Spleen (tissue), 11 donors: ENCODE data around the gene PTPRA. TPM values are rescaled to one million over a fixed set of nuclear protein-coding genes. Genes with fewer than 3 reads are reported as not detected.

Experiments used
- DNase-seq: peaks from one replicate; pipeline ENCODE4 v3.0.0-alpha.2; 2020
- H3K27ac ChIP-seq, 8 donors: fragments of 200-600 bp; sonication (generic) in 7 of 8; 1 replicate in 4 of 8; 2 replicates in 4 of 8; pipeline versions ENCODE4 v1.5.0 to v1.8.0; 2016 to 2021; ENCODE audit warnings: inconsistent platforms in 4 of 8, mild to moderate bottlenecking in 4 of 8, moderate library complexity in 1 of 8
- H3K27me3 ChIP-seq, 7 donors: fragments of 200-600 bp; sonication (generic) in 6 of 7; replicated peaks in 1 of 7; 1 replicate in 4 of 7; 2 replicates in 3 of 7; pipeline versions ENCODE4 v1.5.0 to v1.8.0; 2016 to 2021; ENCODE audit warnings: inconsistent platforms in 3 of 7, mild to moderate bottlenecking in 1 of 7
- H3K36me3 ChIP-seq, 6 donors: fragments of 200-600 bp; sonication (generic) in 5 of 6; 1 replicate in 4 of 6; 2 replicates in 2 of 6; pipeline versions ENCODE4 v1.5.0 to v1.8.0; 2016 to 2021; ENCODE audit warnings: inconsistent platforms in 2 of 6
- H3K4me1 ChIP-seq, 6 donors: fragments of 200-600 bp; sonication (generic) in 5 of 6; 1 replicate in 3 of 6; 2 replicates in 3 of 6; pipeline versions ENCODE4 v1.5.0 to v1.8.0; 2016 to 2021; ENCODE audit warnings: inconsistent platforms in 3 of 6
- H3K4me3 ChIP-seq, 8 donors: fragments of 200-600 bp; sonication (generic) in 7 of 8; 1 replicate in 4 of 8; 2 replicates in 4 of 8; pipeline versions ENCODE4 v1.5.0 to v1.8.0; 2016 to 2021; ENCODE audit warnings: inconsistent platforms in 4 of 8, mild to moderate bottlenecking in 4 of 8, moderate library complexity in 2 of 8
- H3K9me3 ChIP-seq, 8 donors: fragments of 200-600 bp; sonication (generic) in 7 of 8; 1 replicate in 4 of 8; 2 replicates in 4 of 8; pipeline versions ENCODE4 v1.5.0 to v1.8.0; 2016 to 2021; ENCODE audit warnings: inconsistent platforms in 4 of 8
- POLR2A ChIP-seq, 3 donors: fragments of 450-650 bp; IDR thresholded peaks; one replicate each; pipeline ENCODE4 v1.5.1; 2017; ENCODE audit warnings: antibody characterized with exemption in 3 of 3, mild to moderate bottlenecking in 1 of 3
- POLR2AphosphoS5 ChIP-seq, 3 donors: sonication (generic); formaldehyde crosslinking; IDR thresholded peaks; one replicate each; pipeline ENCODE4 v1.5.1; 2017; ENCODE audit warnings: antibody characterized with exemption in 3 of 3
- WGBS, 5 donors: extraction: QIAGEN DNeasy Blood & Tissue Kit in 3 of 5; methylation state at CpG; one replicate each; pipeline versions ENCODE4 v1.1.5 to v1.1.7; 2013 to 2018; 5-methylcytosine and 5-hydroxymethylcytosine counted together
- intact Hi-C: fragments of 100-400 bp; cut with DNase I; formaldehyde crosslinking; loops from one replicate; pipeline ENCODE4 v1.15.0; 2023; ENCODE audit warnings: low total_unique reads
- polyA plus RNA-seq, 3 donors: library from polyadenylated mRNA; stranded (reverse); fragments of 200-250 nt; gene quantifications; one replicate each; pipeline ENCODE4 v1.2.1, GENCODE V29; 2013
- total RNA-seq, 7 donors: library from RNA; depleted of rRNA in 3 of 7; stranded (reverse); fragments of >200 nt in 3 of 7; fragmentation: NEBNext Ultra II Directional in 4 of 7; extraction: Animal tissue kit (Norgen Biotek cat#: 25700) in 4 of 7; gene quantifications; one replicate each; pipeline versions ENCODE4 v1.1.0 to v1.2.1, GENCODE V29; 2016 to 2021
- TF ChIP-seq, protein P1 (sequence below), 11 experiments: fragments of 200-600 bp in 7 of 11; fragments of 450-650 bp in 4 of 11; sonication (generic) in 4 of 11; IDR thresholded peaks in 8 of 11; conservative IDR thresholded peaks in 3 of 11; 1 replicate in 7 of 11; 2 replicates in 4 of 11; pipeline versions ENCODE4 v1.4.0 to v1.8.0; 2016 to 2021; ENCODE audit warnings: antibody characterized with exemption in 11 of 11, inconsistent platforms in 4 of 11, mild to moderate bottlenecking in 1 of 11
- donor health status: healthy with polysubstance abuse.
- donor health status: DM: no; HTN: no; CAD: no; lungs with moderate emphysema.
- donor health status: DM: no; HTN: no; CAD: no.
- donor health status: Bipolar disorder and iron deficiency.
- donor health status: healthy.
- donor health status: DM: no; HTN: no; CAD: no.
- donor health status: DM: yes; HTN: yes; CAD: no.

PTPRA gene
- total and polyA plus RNA-seq, 10 donors: 15.3 to 65.5 (median 52.4) TPM

- no peak overlapping the region for H3K27ac ChIP-seq
- H3K4me3 ChIP-seq: no peak overlapping the region
- peaks cover 0 to 86% (median 28%) of the 10 kb centered on the region in 6 donors for H3K4me1 ChIP-seq
- H3K36me3 ChIP-seq: no peaks in the 10 kb centered on the region
- no peak for DNase-seq
- no peaks in the 10 kb centered on the region for H3K9me3 ChIP-seq
- H3K27me3 ChIP-seq: no peaks in the 10 kb centered on the region
- 91 to 96% (median 92%) methylated on average over 4 of the region's 4 CpGs for WGBS, 5 donors
- intact Hi-C loops: no loop called here
- TF ChIP-seq POLR2AphosphoS5 (IDR thresholded peaks at IDR 0.05) (no peak), POLR2A (IDR thresholded peaks at IDR 0.05) (no peak)
- TF ChIP-seq, protein P1, sequence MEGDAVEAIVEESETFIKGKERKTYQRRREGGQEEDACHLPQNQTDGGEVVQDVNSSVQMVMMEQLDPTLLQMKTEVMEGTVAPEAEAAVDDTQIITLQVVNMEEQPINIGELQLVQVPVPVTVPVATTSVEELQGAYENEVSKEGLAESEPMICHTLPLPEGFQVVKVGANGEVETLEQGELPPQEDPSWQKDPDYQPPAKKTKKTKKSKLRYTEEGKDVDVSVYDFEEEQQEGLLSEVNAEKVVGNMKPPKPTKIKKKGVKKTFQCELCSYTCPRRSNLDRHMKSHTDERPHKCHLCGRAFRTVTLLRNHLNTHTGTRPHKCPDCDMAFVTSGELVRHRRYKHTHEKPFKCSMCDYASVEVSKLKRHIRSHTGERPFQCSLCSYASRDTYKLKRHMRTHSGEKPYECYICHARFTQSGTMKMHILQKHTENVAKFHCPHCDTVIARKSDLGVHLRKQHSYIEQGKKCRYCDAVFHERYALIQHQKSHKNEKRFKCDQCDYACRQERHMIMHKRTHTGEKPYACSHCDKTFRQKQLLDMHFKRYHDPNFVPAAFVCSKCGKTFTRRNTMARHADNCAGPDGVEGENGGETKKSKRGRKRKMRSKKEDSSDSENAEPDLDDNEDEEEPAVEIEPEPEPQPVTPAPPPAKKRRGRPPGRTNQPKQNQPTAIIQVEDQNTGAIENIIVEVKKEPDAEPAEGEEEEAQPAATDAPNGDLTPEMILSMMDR (IDR thresholded peaks at IDR 0.05 in 8 of 11, conservative IDR thresholded peaks at IDR 0.05 in 3 of 11): no peak
Measured at GRCh38 chr20:2888224-2888955, 15.1 kb downstream of the PTPRA start.

DNA sequence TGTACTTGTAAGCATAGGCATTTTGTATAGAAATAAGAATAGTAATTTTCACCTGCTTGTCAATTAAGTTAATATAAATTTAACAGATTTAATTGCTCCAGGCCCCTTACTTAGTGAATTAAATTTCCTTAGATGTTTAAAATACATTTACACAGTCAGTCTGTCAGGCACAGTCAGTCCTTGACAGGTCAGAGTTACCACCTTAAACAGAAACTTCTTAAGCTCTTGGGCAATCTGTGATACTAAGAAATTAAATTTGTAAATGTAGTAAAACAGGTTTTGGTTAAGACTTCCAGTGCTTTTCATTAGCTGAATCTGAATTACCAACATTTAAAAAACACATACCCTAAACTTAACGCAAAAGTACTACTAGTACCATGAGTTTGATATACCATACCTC, 15.9 kb downstream of the PTPRA start:
- intact Hi-C loops: no loop called here
- no peak for DNase-seq
- TF ChIP-seq, protein P1 (IDR thresholded peaks at IDR 0.05 in 8 of 11, conservative IDR thresholded peaks at IDR 0.05 in 3 of 11): no peak
- no peak for TF ChIP-seq POLR2A (IDR thresholded peaks at IDR 0.05)
- no peak for TF ChIP-seq POLR2AphosphoS5 (IDR thresholded peaks at IDR 0.05)

GRCh38 chr20:2889797-2890196, 16.5 kb downstream of the PTPRA start:
- TF ChIP-seq POLR2AphosphoS5 (IDR thresholded peaks at IDR 0.05): no peak
- Histone ChIP-seq H3K27ac (no peak overlapping the region), H3K4me1 (peaks cover 0 to 82% (median 21%) of the 10 kb centered on the region in 6 donors), H3K9me3 (peaks cover 0 to 5% (median 2%) of the 10 kb centered on the region in 8 donors), H3K27me3 (no peaks in the 10 kb centered on the region), H3K36me3 (peaks cover 0 to 2% (median 0%) of the 10 kb centered on the region in 6 donors), H3K4me3 (no peak overlapping the region)
- intact Hi-C loops: no loop called here
- no peak for DNase-seq
- 89 to 97% (median 91%) methylated on average over 3 of the region's 3 CpGs for WGBS, 5 donors

More for the DNA sequence above, 15.9 kb downstream of the PTPRA start:
- H3K4me3 ChIP-seq: no peak overlapping the region
- no peaks in the 10 kb centered on the region for H3K9me3 ChIP-seq
- no peak overlapping the region for H3K27ac ChIP-seq
- WGBS, 5 donors: 30 to 100% (median 98%) methylated on average over 1 of the region's 1 CpG
- H3K36me3 ChIP-seq: no peaks in the 10 kb centered on the region
- H3K27me3 ChIP-seq: no peaks in the 10 kb centered on the region
- peaks cover 0 to 86% (median 27%) of the 10 kb centered on the region in 6 donors for H3K4me1 ChIP-seq

DNA sequence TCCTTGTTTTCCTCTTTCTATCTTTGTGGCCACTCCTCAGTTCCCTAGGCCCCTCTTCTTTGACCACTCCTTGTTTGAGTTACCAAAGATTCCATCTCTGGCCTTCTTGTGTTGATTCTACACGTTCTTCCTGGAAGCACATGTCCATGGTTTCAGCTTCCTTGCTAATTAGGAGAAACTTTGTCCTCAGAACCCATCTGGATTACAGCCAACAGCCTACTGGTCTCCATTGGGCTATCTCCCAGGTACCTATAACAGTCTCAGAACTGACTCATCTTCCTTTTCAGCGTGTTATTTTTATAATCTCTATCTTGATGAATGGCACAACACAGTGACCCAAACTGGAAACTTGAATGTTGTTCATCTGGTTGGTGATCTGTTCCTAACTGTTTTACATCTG, 17.5 kb downstream of the PTPRA start:
- no peak for DNase-seq
- Histone ChIP-seq H3K36me3 (peaks cover 0 to 10% (median 3%) of the 10 kb centered on the region in 6 donors), H3K27ac (no peak overlapping the region), H3K4me3 (no peak overlapping the region), H3K27me3 (no peaks in the 10 kb centered on the region), H3K4me1 (peaks cover 0 to 72% (median 16%) of the 10 kb centered on the region in 6 donors), H3K9me3 (peaks cover 0 to 14% (median 10%) of the 10 kb centered on the region in 8 donors)
- TF ChIP-seq POLR2AphosphoS5 (IDR thresholded peaks at IDR 0.05) (no peak), POLR2A (IDR thresholded peaks at IDR 0.05) (no peak)
- TF ChIP-seq, protein P1 (IDR thresholded peaks at IDR 0.05 in 8 of 11, conservative IDR thresholded peaks at IDR 0.05 in 3 of 11): no peak
- intact Hi-C loops: no loop called here
- 61 to 79% (median 72%) methylated on average over 2 of the region's 2 CpGs for WGBS, 5 donors
